ENCODE data around the gene TMOD1.
"Not testable (repeated sequence)": the region's sequence is repeated elsewhere in the genome, so short reads cannot be mapped to it uniquely, and the experiment has no call there.

TMOD1 gene

GRCh38 chr9:97501177-97501971, at the start of gene TMOD1:
Gene TMOD1 (plus strand): TSS chr9:97501666. CDS start chr9:97524189, 22,523 bp downstream.
- in situ Hi-C loops (cut with MboI; ENCODE audit: low sequenced_read_pairs) = no loop called here

- in situ Hi-C loops (cut with MboI; ENCODE audit: low sequenced_read_pairs) = not testable (repeated sequence)
These were observed 47.9 kb upstream of the TMOD1 start for GRCh38 chr9:97453573-97453972.

- in situ Hi-C loops (cut with MboI; ENCODE audit: low sequenced_read_pairs) = not testable (repeated sequence)
These were observed 44.6 kb upstream of the TMOD1 start for GRCh38 chr9:97456841-97457240.

- in situ Hi-C loops (cut with MboI; ENCODE audit: low sequenced_read_pairs) = no loop called here
These were observed 42.1 kb upstream of the TMOD1 start for GRCh38 chr9:97459326-97459725.

- in situ Hi-C loops (cut with MboI; ENCODE audit: low sequenced_read_pairs) = no loop called here
These were observed 39.3 kb upstream of the TMOD1 start for GRCh38 chr9:97462159-97462558.

- in situ Hi-C loops (cut with MboI; ENCODE audit: low sequenced_read_pairs) = no loop called here
These were observed 38.6 kb upstream of the TMOD1 start for GRCh38 chr9:97462914-97463313.

GRCh38 chr9:97468658-97469448, 32.6 kb upstream of the TMOD1 start:
- in situ Hi-C loops (cut with MboI; ENCODE audit: low sequenced_read_pairs) = no loop called here

GRCh38 chr9:97470076-97470475, 31.4 kb upstream of the TMOD1 start:
- in situ Hi-C loops (cut with MboI; ENCODE audit: low sequenced_read_pairs) = no loop called here

- in situ Hi-C loops (cut with MboI; ENCODE audit: low sequenced_read_pairs) = no loop called here
These were observed 27.7 kb upstream of the TMOD1 start for GRCh38 chr9:97473717-97474116.

- in situ Hi-C loops (cut with MboI; ENCODE audit: low sequenced_read_pairs) = no loop called here
These were observed 27.0 kb upstream of the TMOD1 start for GRCh38 chr9:97474372-97474925.

GRCh38 chr9:97475059-97475458, 26.4 kb upstream of the TMOD1 start:
- in situ Hi-C loops (cut with MboI; ENCODE audit: low sequenced_read_pairs) = no loop called here

GRCh38 chr9:97478301-97478981, 23.0 kb upstream of the TMOD1 start:
- in situ Hi-C loops (cut with MboI; ENCODE audit: low sequenced_read_pairs) = no loop called here

- in situ Hi-C loops (cut with MboI; ENCODE audit: low sequenced_read_pairs) = no loop called here
These were observed 21.8 kb upstream of the TMOD1 start for GRCh38 chr9:97479496-97480159.

GRCh38 chr9:97480174-97480573, 21.3 kb upstream of the TMOD1 start:
- in situ Hi-C loops (cut with MboI; ENCODE audit: low sequenced_read_pairs) = no loop called here

GRCh38 chr9:97480749-97481148, 20.7 kb upstream of the TMOD1 start:
- in situ Hi-C loops (cut with MboI; ENCODE audit: low sequenced_read_pairs) = no loop called here

- in situ Hi-C loops (cut with MboI; ENCODE audit: low sequenced_read_pairs) = no loop called here
These were observed 17.3 kb upstream of the TMOD1 start for GRCh38 chr9:97484134-97484533.

- in situ Hi-C loops (cut with MboI; ENCODE audit: low sequenced_read_pairs) = no loop called here
These were observed 14.4 kb upstream of the TMOD1 start for GRCh38 chr9:97487107-97487506.

- in situ Hi-C loops (cut with MboI; ENCODE audit: low sequenced_read_pairs) = no loop called here
These were observed 13.6 kb upstream of the TMOD1 start for GRCh38 chr9:97487861-97488260.

- in situ Hi-C loops (cut with MboI; ENCODE audit: low sequenced_read_pairs) = no loop called here
These were observed 10.1 kb upstream of the TMOD1 start for GRCh38 chr9:97491216-97491999.
